Cardiac muscle cell (in vitro differentiated cells and primary cell): ENCODE results near the gene KLHL14. TPM values are rescaled to one million over a fixed set of nuclear protein-coding genes. Genes with fewer than 3 reads are reported as not detected.

Experiments
- DNase-seq, 2 donors: peaks; one replicate each; pipeline versions ENCODE4 v3.0.0 to v3.0.0-alpha.2; 2010 to 2017; ENCODE audit warnings: low read depth in 1 of 2, low spot score in 1 of 2
- H3K27ac ChIP-seq: fragments of 200-600 bp; sonication (generic); 2 replicates; pipeline ENCODE4 v1.5.1; 2016
- H3K27me3 ChIP-seq: fragments of 200-600 bp; sonication (generic); 2 replicates; pipeline ENCODE4 v1.6.0; 2016; ENCODE audit warnings: control low read depth
- H3K36me3 ChIP-seq: fragments of 200-600 bp; sonication (generic); 2 replicates; pipeline ENCODE4 v1.5.1; 2016; ENCODE audit warnings: control low read depth
- H3K4me1 ChIP-seq: fragments of 200-600 bp; sonication (generic); 2 replicates; pipeline ENCODE4 v1.8.1; 2017; ENCODE audit warnings: low read depth, mild to moderate bottlenecking, mixed run types
- H3K4me3 ChIP-seq: fragments of 200-600 bp; sonication (generic); 2 replicates; pipeline ENCODE4 v1.5.1; 2016; ENCODE audit warnings: mild to moderate bottlenecking
- H3K9me3 ChIP-seq: fragments of 200-600 bp; sonication (generic); 2 replicates; pipeline ENCODE4 v1.5.1; 2017; ENCODE audit warnings: low read depth, mild to moderate bottlenecking, control low read depth
- polyA plus RNA-seq: library from polyadenylated mRNA; unstranded; fragments of >200 nt; fragmentation: Nextera tagmentation; extraction: Ambion mirVana; gene quantifications from 2 replicates; pipeline ENCODE4 v1.2.1, GENCODE V29; 2016
- total RNA-seq: library from RNA; depleted of rRNA; stranded (reverse); fragments of >200 nt; gene quantifications from 2 replicates; pipeline ENCODE4 v1.2.3, GENCODE V29; 2016
- TF ChIP-seq, protein P1 (sequence below): IDR thresholded peaks from 2 replicates; pipeline ENCODE4 v1.5.1; 2012; ENCODE audit warnings: low read depth, mild to moderate bottlenecking, low read length

KLHL14 gene
- total and polyA plus RNA-seq, 2 experiments from 2014 or later: 54.8 to 69.8 TPM

DNA sequence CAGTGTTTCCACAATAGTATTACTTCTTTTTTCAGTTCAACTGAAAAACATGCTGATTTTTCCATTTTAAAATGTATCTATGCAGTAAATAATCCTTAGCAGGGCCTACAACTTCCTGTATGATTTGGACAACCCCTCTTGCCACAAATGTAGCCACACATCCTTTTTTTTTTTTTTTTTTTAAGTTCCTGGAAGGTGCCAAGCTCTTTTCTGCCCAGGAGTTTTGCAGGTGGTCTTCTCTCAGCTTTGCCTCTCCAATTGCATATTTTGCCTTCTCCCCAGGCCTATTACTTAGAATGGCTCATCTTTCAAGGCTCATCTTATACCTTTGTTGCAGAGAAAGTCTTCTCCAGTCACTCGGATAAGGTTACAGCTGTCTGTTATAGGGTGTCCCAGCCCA, 11.6 kb downstream of the KLHL14 start:
- Histone ChIP-seq H3K4me3 (no peak overlapping the region), H3K27me3 (no peaks in the 10 kb centered on the region), H3K36me3 (peaks cover 5% of the 10 kb centered on the region), H3K27ac (peak overlapping the region; percentile 77), H3K9me3 (no peaks in the 10 kb centered on the region), H3K4me1 (peaks cover 61% of the 10 kb centered on the region)
- no peak for DNase-seq
- TF ChIP-seq, protein P1, sequence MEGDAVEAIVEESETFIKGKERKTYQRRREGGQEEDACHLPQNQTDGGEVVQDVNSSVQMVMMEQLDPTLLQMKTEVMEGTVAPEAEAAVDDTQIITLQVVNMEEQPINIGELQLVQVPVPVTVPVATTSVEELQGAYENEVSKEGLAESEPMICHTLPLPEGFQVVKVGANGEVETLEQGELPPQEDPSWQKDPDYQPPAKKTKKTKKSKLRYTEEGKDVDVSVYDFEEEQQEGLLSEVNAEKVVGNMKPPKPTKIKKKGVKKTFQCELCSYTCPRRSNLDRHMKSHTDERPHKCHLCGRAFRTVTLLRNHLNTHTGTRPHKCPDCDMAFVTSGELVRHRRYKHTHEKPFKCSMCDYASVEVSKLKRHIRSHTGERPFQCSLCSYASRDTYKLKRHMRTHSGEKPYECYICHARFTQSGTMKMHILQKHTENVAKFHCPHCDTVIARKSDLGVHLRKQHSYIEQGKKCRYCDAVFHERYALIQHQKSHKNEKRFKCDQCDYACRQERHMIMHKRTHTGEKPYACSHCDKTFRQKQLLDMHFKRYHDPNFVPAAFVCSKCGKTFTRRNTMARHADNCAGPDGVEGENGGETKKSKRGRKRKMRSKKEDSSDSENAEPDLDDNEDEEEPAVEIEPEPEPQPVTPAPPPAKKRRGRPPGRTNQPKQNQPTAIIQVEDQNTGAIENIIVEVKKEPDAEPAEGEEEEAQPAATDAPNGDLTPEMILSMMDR: no peak

DNA sequence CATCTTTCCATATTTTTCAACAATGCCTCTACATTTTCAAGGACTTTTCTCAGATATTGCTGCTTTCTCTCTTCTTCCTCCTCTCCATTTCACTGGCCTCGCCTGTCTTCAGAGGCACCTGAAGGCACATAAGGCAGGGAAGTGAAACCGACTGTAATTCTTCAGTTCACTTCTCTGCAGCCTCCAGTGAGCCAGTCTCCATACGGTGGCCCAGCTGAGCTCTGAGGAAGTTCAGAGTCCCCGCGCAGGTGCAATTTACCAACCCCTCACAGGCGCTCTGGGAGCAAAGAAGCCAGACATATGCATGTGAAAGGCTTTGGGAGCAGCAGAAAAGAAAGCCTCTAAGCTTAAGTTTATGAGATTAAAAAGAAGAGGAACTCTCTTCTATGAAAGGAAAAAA, 12.4 kb downstream of the KLHL14 start:
- Histone ChIP-seq H3K9me3 (no peaks in the 10 kb centered on the region), H3K27me3 (no peaks in the 10 kb centered on the region), H3K4me3 (no peak overlapping the region), H3K4me1 (peaks cover 59% of the 10 kb centered on the region), H3K27ac (peak overlapping the region; percentile 77), H3K36me3 (peaks cover 5% of the 10 kb centered on the region)
- no peak for DNase-seq
- TF ChIP-seq, protein P1: no peak

DNA sequence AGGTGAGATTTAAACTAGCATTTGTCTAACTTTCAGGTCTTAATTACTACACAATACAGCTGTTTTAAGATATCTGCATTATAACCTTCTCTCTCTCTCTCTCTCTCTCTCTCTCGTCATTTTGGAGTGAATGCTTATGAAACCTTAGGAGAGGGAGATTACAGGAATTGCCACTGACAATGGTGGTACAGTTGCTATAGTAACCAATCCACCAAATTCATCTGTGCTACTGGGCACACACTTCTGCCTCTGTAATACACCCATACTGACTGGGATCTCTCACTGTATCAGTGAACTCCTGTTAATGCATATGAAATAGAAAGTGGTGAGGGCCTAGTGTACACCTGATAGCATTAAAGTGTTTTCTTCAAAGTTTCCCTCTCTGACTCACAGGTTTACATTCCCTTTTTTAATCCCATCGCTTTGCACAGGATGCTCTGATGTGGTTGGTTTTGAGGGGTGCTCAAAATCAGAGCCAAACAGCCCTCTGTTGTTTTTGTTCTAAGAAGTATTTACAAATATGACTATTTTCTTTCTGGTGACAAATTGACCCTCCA, 13.1 kb downstream of the KLHL14 start:
- peaks cover 59% of the 10 kb centered on the region for H3K4me1 ChIP-seq
- peaks cover 5% of the 10 kb centered on the region for H3K36me3 ChIP-seq
- TF ChIP-seq, protein P1: no peak
- H3K27me3 ChIP-seq: no peaks in the 10 kb centered on the region
- DNase-seq: no peak
- H3K9me3 ChIP-seq: no peaks in the 10 kb centered on the region
- H3K4me3 ChIP-seq: no peak overlapping the region
- peak overlapping the region; percentile 77 for H3K27ac ChIP-seq

DNA sequence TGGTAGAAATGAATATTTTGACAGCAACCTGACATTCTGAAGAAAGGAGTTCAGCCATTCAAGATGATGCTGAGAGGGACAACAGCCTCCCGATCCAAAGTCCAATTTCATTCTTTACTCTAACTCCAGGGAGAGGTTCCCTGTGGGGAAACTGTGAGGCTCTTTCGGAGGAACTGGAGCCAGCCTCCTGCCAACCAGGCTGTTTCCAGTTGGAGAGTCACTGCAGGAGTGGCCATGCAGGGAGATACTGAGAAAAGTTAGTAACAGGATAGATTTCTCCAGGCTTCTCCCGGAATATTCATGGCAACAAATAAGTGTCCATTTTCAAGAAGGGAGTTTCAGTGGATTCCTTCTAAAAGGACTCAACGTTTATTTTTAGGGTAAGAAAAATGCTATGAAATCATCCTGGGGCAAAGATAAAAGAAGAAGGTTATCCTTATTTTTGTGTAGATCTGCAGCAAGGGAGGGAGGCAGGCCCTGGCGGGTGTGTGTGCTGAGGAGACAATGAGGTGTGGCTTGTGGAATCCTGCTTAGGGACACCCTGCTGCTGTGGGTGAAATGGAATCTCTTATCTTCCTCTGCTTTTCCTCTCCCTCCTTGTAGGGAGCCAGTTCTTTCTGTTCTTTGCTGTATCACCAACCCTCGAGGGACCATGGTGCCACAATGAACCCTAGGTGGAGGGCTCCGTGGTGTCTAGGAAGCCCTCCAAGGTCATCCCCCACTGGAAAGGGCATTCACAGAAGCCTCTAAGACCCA, 18.1 kb downstream of the KLHL14 start:
- TF ChIP-seq, protein P1: no peak
- Histone ChIP-seq H3K9me3 (no peaks in the 10 kb centered on the region), H3K36me3 (peaks cover 8% of the 10 kb centered on the region), H3K4me1 (peaks cover 29% of the 10 kb centered on the region), H3K27me3 (no peaks in the 10 kb centered on the region), H3K27ac (peak overlapping the region; percentile 63), H3K4me3 (no peak overlapping the region)
- no peak for DNase-seq

DNA sequence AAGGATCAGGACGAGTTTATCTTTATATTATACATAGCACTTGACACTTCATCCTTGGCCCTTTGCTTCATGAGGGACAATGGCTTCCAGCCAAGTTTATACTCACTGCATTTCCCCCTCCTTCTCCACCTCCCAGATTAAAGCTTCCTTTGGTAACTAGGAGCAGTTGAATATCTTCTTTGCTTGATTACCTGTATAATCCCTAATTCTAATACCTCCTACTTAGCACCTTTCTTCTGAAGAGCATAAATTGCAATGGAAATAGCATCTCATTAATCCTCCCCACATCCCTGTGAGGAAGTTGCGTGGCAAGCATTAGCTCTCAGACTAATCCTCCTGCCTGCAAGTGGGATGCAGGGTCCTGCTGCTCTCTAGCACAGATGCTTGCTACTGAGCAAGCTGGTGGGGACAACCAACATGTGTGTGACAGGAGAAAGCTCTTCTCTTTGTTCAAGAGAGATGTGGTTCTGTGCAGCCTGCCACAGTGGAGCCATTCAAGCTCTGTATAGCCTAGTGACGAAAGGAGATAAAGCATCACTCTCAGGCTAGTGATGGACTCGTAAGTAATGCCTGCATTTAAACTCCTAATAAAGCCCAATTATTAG, 19.1 kb downstream of the KLHL14 start:
- Histone ChIP-seq H3K4me3 (no peak overlapping the region), H3K27me3 (no peaks in the 10 kb centered on the region), H3K4me1 (peaks cover 29% of the 10 kb centered on the region), H3K36me3 (peaks cover 8% of the 10 kb centered on the region), H3K27ac (peak overlapping the region; percentile 63), H3K9me3 (no peaks in the 10 kb centered on the region)
- DNase-seq: no peak
- TF ChIP-seq, protein P1: no peak
